Activated T-cell treated with anti-CD3 and anti-CD28 coated beads for 48 hours (primary cell): ENCODE results near the gene ZNF333.
"Not testable (repeated sequence)": the region's sequence is repeated elsewhere in the genome, so short reads cannot be mapped to it uniquely, and the experiment has no call there.

Experiments used
- DNase-seq: peaks from one replicate; pipeline ENCODE4 v3.0.0-alpha.2; 2020; ENCODE audit warnings: low read depth

The ZNF333 gene

DNA sequence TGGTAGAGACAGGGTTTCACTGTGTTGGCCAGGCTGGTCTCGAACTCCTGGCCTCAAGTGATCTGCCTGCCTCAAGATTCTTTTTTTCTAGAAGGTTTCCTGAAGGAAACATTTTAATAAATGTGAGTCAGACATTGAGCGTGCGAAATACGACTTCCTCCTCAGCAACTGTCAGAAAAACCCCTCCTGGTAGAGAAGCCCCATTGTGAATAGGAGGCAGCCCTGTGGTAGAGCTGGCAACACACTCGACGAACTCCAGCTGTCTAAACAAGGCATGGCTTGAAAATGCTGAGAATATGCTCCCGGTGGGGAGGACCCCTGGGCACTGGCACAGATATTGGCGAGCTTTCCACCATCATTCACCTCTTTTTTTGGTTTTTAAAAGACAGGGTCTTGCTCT, 9.8 kb downstream of the ZNF333 start:
- DNase-seq = no peak

DNA sequence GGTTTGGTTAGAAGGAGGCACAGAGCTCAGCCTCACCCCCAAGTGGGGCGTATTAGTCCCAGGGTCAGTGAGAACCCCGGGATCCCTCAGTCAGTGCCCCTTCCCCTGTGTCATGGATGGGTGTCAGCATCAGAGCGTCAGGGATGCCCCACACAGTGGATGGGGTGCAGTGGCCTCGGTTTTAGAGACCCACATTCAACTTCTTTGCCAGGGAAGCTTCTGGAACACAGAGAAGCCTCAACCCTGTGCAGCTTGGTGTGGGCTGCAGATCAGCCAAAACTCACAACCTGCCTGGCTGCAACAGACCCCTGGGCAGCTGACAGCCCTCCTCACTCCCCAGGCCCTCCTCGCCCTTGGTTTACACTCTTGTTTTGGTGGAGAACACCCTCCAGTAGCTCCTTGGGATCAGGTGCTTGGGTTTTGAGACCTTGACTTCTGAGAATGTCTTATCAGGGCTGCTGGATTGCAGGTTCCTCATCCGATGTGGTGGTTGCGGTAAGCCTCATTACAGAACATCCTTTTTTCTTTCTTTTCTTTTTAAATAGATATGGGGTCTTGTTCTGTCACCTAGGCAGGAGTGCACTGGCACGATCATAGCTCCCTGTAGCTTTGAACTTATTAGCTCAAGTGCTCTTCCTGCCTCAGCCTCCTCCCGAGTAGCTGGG, 11.0 kb downstream of the ZNF333 start:
- no peak for DNase-seq

DNA sequence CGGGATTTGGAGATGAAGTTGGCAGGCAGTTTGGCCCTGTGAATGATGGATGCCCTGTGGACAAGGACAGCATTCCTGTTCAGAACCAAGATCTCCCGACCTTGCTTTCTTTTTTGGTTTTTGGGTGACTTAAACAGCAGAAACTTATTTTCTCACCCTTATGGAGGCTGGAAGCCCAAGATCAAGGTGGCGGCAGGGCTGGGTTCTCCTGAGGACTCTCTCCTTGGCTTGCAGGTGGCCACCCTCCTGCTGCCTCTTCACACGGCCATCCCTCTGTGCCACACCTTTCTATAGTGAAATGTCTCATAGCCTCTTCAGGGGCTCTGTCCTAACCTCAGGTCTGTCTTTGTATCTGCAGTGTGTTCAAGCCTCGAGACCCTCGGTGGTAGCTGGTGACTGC, 14.0 kb downstream of the ZNF333 start:
- no peak for DNase-seq

DNA sequence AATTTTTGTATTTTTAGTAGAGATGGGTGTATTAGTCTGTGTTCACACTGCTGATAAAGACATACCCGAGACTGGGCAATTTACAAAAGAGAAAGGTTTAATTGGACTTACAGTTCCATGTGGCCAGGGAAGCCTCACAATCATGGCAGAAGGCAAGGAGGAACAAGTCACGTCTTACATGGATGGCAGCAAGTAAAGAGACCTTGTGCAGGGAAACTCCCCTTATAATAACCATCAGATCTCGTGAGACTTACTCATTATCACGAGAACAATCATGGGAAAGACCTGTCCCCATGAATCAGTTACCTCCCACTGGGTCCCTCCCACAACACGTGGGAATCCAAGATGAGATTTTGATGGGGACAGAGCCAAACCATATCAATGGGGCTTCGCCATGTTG, 14.6 kb downstream of the ZNF333 start:
- DNase-seq = no peak

DNA sequence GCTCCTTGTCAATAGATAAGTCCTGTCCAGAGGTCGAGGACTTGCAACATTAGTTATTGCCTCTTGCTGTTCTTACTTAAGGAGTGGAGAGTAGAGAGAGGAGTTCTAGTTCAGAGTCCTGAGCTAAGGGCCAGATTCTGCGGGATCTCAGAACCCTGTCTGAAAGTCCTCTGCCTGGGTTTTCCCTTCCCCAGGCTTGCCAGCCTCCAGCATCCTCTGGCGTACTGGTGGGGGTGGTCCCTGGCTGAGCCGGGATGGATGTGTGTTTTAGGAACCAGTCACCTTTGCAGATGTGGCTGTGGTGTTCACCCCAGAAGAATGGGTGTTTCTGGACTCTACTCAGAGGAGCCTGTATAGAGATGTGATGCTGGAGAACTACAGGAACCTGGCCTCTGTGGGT, 26.0 kb downstream of the ZNF333 start:
- no peak for DNase-seq

DNA sequence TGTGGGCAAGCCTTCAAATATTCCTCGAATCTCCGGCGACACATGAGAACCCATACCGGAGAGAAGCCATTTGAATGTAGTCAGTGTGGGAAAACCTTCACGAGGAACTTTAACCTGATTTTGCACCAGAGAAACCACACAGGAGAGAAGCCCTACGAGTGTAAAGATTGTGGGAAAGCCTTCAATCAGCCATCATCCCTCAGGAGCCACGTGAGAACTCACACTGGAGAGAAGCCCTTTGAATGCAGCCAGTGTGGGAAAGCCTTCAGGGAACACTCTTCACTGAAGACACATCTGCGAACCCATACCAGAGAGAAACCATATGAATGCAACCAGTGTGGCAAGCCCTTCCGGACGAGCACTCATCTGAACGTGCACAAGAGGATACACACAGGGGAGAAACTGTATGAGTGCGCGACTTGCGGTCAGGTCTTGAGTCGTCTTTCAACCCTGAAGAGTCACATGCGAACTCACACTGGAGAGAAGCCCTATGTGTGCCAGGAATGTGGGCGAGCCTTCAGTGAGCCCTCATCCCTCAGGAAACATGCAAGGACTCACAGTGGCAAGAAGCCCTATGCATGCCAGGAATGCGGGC, 28.8 kb downstream of the ZNF333 start:
- DNase-seq = no peak

DNA sequence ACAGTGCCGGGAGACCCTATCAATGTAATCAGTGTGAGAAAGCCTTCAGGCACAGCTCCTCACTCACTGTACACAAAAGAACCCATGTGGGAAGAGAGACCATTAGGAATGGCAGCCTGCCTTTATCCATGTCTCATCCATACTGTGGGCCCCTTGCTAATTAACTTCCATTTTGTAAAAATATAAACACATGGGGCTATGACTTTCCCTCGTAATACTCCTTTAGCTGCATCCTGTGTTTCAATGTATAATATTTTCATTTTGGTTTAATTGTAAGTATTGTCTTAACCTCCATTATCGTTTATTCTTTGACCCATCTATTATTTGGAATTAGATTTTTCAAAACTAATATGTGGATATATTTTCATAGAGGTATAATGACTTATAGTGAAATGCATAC, 29.3 kb downstream of the ZNF333 start:
- DNase-seq = no peak

DNA sequence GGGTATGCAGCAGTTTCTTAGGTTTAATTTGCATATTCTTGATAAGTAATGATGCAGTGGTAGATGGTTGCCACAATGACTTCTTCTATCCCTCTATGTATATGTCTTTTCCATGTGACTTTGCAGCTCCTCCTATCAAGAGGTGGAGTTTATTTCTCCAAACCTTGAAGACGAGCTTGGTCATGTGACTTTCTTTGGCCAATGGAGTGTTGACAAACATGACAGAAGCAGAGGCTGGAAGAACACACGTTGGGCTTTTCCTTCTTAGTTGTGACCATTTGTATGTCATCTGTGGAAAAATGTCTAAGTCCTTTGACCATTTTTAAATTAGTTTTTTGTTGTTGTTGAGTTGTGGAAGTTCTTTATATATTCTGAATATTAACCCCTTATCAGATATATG, 32.3 kb downstream of the ZNF333 start:
- DNase-seq = no peak

DNA sequence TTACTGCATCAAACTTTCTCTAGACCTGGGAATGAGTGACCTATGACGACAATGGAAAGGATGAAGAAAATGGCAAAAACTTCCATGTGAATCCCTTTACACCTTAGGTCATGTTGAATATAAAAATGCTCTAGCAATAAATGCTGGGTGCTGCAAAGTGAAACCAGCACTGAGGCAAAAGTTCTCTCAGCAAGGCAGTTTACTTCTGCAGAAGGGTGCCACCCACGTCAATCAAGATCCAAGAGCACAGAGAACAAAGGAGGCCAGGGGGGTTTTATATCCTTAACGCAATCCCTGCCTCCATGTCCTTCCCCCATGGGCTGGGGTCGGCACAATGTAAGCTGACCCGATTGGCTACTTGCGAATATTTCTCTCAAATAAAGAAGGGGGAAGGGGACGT, 38.7 kb downstream of the ZNF333 start:
- no peak for DNase-seq

DNA sequence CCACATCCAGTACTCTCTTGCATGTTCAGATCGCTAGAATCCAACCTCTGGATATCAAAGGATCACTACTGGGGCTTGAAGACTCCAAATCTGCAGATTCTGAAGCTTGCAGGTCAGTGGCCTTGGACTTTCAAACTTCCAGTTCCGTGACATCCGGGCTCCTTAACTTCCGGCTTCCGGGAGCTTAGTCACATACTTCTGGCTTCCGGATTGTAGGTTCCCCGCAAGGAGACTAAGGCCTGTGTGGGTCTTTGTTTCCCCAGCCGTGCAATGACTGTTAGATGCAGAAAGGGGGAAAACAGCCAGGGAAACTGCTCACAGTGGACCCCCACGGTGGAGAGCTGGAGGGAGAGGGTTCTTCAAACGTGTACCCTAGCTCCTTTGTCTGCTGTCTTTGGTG, 41.4 kb downstream of the ZNF333 start:
- DNase-seq = no peak

DNA sequence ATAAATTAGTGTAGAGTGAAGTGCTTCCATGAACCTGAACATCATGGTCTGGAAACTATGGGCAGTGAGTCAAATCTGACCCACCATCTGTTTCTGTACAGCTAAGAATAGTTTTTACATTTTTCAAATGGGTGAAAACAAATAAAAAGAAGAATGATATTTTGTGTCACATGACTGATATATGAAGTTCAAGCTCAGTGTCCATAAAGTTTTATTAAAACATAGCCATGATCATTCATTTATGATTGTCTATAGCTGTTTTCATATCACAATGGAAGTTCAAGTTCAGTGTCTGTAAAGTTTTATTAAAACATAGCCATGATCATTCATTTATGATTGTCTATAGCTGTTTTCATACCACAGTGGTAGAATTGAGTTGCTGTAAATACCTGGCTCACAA, 42.7 kb downstream of the ZNF333 start:
- DNase-seq = no peak

DNA sequence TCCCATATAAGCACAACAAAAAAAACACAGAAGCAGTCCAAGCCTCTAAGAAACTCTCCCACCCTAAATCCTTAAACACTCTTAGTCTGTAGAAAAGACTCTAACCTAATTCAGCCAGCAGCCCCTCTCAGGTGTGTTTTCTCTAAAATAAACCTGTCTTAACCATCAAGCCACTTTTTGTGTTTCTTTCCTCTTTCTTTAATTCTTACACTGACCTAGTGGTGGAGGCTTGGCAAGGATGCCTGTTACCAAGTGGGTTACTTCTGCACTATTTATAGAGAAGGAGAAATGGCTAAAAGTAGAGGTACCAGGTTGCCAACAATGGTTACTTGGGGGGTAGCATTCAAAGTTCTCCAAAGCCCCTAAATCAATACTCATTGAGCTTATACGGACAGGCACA, 43.7 kb downstream of the ZNF333 start:
- no peak for DNase-seq

DNA sequence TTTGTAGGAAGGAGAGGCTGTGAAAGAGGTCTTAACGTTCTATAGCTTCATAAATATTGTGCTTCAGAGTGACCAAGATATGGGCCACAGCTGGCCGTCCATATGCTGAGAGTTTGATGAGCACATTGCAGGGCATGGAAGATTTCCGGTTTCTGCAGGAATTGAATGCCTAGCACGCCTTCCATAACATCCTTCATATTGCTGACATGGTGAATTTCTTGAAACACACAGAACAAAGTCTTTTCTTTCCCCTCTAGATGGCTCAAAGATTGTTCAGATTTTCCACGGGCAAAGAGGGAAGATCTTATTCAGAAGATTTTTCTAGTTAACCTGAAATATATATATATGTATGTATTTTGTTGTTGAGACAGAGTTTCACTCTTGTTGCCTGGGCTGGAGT, 46.1 kb downstream of the ZNF333 start:
- DNase-seq = no peak

DNA sequence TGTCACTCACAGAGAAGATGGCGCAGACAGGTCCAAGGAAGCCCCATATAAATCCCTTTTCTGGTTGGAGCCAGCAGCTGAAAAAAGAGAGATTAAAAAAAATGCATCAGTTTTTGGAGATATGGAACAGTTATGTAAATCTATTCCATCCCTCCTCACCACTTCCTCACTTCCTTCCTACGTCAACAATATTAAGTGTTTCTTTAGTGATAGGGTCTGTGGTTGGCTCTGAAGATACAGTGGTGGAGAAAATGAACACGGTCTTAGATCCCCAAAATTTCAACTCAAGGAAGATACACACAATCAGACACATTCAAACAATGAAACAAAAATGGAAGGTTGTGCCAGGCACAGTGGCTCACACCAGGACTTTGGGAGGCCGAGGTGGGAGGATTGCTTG, 57.0 kb downstream of the ZNF333 start:
- DNase-seq = no peak

DNA sequence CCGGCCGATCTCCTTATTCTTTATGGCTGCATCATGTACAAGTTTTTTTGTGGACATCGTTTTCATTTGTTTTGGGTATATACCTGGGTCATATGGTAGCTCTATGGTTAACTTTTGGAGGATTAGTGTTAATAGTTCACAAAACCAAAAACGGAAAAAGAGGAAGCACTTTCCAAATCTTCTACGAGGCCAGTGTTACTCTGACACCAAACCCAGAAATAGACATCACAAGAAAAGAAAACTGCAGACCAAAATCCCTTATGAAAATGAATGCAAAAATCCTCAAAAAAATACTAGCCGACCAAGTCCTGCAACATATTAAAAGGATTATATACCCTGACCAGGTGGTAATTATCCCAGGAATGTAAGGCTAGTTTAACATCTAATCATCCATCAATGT, 58.8 kb downstream of the ZNF333 start:
- no peak for DNase-seq

DNA sequence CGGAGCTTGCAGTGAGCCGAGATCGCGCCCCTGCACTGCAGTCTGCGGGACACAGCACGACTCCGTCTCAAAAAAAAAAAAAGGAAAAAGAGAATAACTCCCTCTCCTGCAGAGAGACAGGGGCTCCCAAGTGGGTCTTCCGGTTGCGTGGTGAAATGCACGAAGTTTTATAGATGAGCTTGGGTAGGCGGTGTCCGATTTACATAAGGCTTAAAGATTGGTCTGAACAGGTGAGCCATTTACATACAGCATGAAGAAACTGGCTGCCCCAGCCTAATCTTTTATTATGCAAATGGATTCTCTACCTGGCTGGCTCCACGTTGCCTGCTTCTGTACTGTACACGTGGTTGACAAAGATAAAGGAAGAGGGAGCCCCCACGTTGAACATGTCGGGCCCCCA, 69.0 kb downstream of the ZNF333 start:
- no peak for DNase-seq

DNA sequence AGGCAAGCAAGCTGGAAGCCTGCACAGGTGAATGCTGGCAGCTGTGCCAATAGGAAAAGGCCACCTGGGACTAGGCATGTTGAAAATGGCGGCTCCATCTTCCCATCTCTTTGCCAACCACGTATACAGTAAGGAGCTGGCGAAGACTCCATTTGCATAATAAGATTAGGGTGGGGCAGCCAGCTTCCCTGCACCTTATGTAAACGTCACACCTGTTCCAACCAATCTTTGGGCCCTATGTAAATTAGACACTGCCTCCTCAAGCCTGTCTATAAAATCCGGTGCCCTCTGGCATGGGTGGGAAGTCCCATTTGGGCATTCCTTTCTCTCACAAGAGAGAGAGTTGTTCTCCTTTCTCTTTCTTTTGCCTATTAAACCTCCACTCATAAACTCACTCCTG, 71.8 kb downstream of the ZNF333 start:
- DNase-seq = no peak

DNA sequence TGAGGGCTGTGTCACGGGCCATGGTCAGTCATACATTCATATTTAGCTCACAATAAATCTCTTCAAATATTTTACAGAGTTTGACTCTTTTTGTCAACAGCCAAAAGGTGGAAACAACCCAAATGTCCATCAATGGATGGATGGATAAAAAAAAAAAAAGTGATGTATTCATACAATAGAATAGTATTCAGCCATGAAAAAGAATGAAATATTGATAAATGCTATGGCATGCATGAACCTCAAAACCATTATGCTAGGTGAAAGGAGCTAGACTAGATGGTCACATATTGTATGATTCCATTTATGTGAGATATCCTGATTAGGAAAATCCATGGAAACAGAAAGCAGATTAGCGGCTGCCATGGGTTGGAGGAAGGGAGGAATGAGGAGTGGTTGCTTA, 72.3 kb downstream of the ZNF333 start:
- no peak for DNase-seq

DNA sequence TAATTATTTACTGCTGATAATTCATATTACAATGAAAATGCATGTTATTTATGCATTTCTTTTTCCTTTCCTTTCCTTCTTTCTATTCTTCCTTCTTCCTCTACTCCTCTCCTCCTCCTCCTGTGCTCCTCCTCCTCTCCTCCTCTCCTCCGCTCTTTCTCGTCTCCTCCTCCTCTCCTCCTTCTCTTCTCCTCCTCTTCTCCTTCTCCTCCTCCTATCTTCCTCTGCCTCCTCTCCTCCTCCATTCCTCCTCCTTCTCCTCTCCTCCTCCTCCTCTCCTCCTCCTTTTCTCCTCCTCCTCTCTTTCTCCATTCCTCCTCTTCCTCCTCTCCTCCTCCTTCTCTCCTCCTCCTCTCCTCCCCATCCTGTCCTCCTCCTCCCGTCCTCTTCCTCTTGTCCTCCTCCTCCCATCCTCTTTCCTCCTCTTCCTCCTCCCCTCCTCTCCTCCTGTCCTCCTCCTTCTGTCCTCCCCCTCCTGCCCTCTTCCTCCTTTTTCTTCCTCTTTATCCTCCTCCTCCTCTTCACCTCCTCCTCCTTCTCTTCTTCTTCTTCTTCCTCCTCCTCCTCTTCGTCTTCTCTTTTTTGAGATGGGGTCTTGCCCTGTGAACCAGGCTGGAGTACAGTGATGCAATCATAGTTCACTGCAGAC, 73.8 kb downstream of the ZNF333 start:
- DNase-seq = no peak

DNA sequence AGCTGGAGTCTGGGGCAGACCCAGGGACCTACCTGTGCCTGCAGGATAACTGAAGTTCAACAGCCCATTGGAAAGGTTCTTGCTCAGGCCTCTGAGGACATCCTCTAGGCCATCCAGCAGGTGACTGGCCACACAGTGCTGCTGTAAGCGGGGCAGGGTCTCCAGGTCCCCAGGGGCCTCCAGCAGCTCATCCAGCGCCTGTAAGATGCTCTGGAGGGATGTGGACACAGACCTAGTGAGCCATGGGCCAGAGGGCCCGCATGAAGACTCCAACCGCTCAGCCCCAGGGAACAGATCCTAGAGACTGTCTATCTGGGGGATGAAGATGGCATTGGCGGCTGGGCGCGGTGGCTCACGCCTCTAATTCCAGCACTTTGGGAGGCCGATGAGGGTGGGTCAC, 74.6 kb downstream of the ZNF333 start:
- DNase-seq = no peak

DNA sequence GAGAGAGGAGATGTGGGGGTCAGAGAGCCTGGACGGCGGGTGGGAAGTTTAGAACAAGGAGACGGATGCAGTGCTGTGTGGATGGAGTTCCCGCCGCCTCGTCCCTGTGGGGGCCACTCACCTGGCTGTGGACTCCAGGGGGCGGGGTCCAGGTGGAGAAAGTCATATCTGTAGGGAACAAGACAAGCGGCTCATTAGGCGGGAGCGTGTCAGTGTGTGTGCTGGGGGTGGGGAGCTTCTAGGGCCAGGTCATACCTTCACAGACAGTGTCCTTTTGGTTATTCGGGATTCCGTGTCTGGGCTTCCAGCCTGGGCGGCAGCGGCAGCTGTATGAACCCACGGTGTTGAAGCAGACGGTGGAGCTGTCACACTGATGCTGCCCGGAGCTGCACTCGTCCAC, 75.6 kb downstream of the ZNF333 start:
- DNase-seq = not testable (repeated sequence)

DNA sequence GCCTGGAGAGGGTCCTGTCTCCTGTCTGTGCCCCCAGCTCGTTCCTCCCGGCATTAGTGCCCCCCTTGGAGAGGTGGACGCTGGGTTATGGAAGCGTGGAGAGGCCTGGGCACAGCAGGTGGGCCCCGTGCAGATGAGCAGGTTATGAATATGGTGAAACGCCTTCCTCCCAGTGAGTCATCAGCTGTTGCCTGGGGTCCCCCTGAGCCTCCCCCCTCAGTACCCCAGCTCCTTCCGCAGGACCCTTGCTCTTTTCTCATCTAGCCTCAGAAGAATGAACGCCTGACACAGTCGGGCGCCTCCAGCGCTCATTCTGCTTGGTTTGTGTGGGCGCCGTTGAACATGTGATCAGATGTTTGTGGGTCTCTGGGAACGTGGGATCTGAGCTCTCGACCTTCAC, 76.0 kb downstream of the ZNF333 start:
- DNase-seq = not testable (repeated sequence)

DNA sequence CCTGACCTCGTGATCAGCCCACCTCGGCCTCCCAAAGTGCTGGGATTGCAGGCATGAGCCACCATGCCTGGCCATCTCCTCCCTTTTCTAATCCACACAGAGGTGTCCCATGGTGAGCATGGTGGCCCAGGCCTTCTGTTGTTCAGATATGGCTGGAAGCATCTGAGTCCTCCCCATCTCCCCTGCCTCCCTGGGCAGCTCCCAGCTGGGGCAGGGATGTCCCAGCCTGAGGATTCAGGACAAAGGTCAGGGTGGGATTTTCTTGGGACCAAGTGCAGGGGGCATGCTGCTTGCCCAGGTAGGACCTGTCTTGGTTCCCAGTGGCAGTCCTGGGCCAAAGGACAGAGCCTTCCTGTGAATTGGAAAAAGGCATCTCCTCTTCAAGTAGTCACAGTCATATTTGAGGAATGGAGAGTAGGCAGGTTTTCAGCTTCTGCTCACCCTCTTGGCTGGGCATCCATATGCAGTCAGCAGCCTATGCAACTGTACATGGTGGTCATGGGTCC, 77.7 kb downstream of the ZNF333 start:
- DNase-seq = no peak

DNA sequence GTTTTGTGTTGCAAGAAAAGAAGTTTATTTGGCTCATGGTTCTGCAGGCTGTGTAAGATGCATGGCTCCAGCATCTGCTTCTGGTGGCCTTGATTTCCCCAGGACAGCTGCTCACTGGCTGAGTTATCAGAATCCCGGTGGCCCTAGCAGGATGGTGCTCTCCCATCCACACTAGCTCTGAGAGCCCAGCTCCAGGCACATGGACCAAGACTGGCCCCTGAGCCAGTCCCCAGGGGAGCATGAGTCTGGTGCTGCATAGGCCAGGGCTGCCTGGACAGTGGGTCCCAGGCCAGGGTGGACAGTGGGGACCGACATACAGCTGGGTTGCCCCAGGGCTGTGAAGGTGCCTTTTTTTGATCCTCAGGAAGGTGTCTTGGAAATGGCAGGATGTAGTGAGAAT, 78.2 kb downstream of the ZNF333 start:
- DNase-seq = no peak
